BJ (cell line): ENCODE results near the gene KCNAB1. TPM values are rescaled to one million over a fixed set of nuclear protein-coding genes. Genes with fewer than 3 reads are reported as not detected.

Source experiments
- CTCF ChIA-PET: fragments of 350-600 bp; formaldehyde crosslinking; extraction: SDS; loops from one replicate; lab custom pipeline; 2021; ENCODE audit warnings: antibody characterized with exemption, inconsistent platforms; lab: Yijun Ruan, JAX
- POLR2A ChIA-PET: fragments of 300-600 bp; sonication (Branson Sonifier 250); formaldehyde crosslinking; extraction: SDS; loops from one replicate; lab custom pipeline; 2021; ENCODE audit warnings: antibody characterized with exemption; lab: Charles Lee
- DNase-seq: peaks from one replicate; pipeline ENCODE4 v3.0.0-alpha.2; 2011; ENCODE audit warnings: low read depth
- H3K27me3 ChIP-seq: 2 replicates; pipeline ENCODE4 v1.6.0; 2011; ENCODE audit warnings: low read length; ENCODE audit not compliant: control insufficient read depth, insufficient read depth
- H3K36me3 ChIP-seq: 2 replicates; pipeline ENCODE4 v1.5.1; 2011; ENCODE audit warnings: low read length; ENCODE audit not compliant: control insufficient read depth, insufficient read depth
- H3K4me3 ChIP-seq: 2 replicates; pipeline ENCODE4 v1.5.1; 2011; ENCODE audit warnings: low read depth, mild to moderate bottlenecking, control low read depth, low read length
- CTCF ChIP-seq: IDR thresholded peaks from 2 replicates; pipeline ENCODE4 v1.5.1; 2011; ENCODE audit warnings: low read depth, mild to moderate bottlenecking, control low read depth, inconsistent platforms, low read length, moderate library complexity; ENCODE audit not compliant: insufficient read depth
- polyA plus RNA-seq: library from polyadenylated mRNA; depleted of rRNA; stranded (reverse); fragments of >200 nt; gene quantifications from 2 replicates; pipeline ENCODE4 v1.2.3, GENCODE V29; 2011

The KCNAB1 gene
- polyA plus RNA-seq, 1 experiment, result not detected

- ChIA-PET POLR2A (no interaction called here), CTCF (no interaction called here)
- no peak for TF ChIP-seq CTCF
- Histone ChIP-seq H3K27me3 (no peaks in the 10 kb centered on the region), H3K4me3 (no peak overlapping the region), H3K36me3 (no peaks in the 10 kb centered on the region)
- DNase-seq, result no peak
These were observed 231.4 kb downstream of the KCNAB1 start for GRCh38 chr3:156351783-156352182.

- H3K4me3 ChIP-seq, result no peak overlapping the region
- TF ChIP-seq CTCF, result no peak
- no peaks in the 10 kb centered on the region for H3K27me3 ChIP-seq
- ChIA-PET CTCF (interaction anchor here (1.7 kb wide), 1 partner anchor 16 kb away, joined by 4 read pairs; no protein-coding TSS in a partner anchor), POLR2A (no interaction called here)
- no peaks in the 10 kb centered on the region for H3K36me3 ChIP-seq
- no peak for DNase-seq
These were observed 232.3 kb downstream of the KCNAB1 start for GRCh38 chr3:156352728-156353127.

- TF ChIP-seq CTCF, result no peak
- ChIA-PET POLR2A (no interaction called here), CTCF (interaction anchor here (1.7 kb wide), 1 partner anchor 15 kb away, joined by 4 read pairs; no protein-coding TSS in a partner anchor)
- Histone ChIP-seq H3K36me3 (no peaks in the 10 kb centered on the region), H3K27me3 (0 out of 2 replicates have a peak, but pooled peaks cover 1% of the 10 kb centered on the region), H3K4me3 (no peak overlapping the region)
- DNase-seq, result no peak
These were observed 233.2 kb downstream of the KCNAB1 start for GRCh38 chr3:156353563-156353962.

- ChIA-PET CTCF (no interaction called here), POLR2A (interaction anchor here (0.6 kb wide), 1 partner anchor 776 kb away, joined by 4 read pairs; no protein-coding TSS in a partner anchor)
- no peak for TF ChIP-seq CTCF
- peak; percentile 5 for DNase-seq
- Histone ChIP-seq H3K36me3 (no peaks in the 10 kb centered on the region), H3K27me3 (0 out of 2 replicates have a peak, but pooled peaks cover 1% of the 10 kb centered on the region), H3K4me3 (no peak overlapping the region)
These were observed 236.4 kb downstream of the KCNAB1 start for GRCh38 chr3:156356537-156357363.

GRCh38 chr3:156358232-156358631 lies 237.9 kb downstream of the KCNAB1 start:
- Histone ChIP-seq H3K27me3 (0 out of 2 replicates have a peak, but pooled peaks cover 1% of the 10 kb centered on the region), H3K4me3 (no peak overlapping the region), H3K36me3 (no peaks in the 10 kb centered on the region)
- DNase-seq, result no peak
- no peak for TF ChIP-seq CTCF
- ChIA-PET CTCF (no interaction called here), POLR2A (no interaction called here)
